Lung microvascular endothelial cell (primary cell): ENCODE data around the gene CSRNP2. TPM values are rescaled to one million over a fixed set of nuclear protein-coding genes. Genes with fewer than 3 reads are reported as not detected.
"Not testable (repeated sequence)": the region's sequence is repeated elsewhere in the genome, so short reads cannot be mapped to it uniquely, and the experiment has no call there.

Experiments used
- DNase-seq, 2 donors: peaks; one replicate each; pipeline versions ENCODE4 v3.0.0 to v3.0.0-alpha.2; 2010; ENCODE audit warnings: low read depth in 2 of 2
- total RNA-seq: library from RNA; depleted of rRNA; stranded (reverse); fragments of >200 nt; gene quantifications from 2 replicates; pipeline ENCODE4 v1.2.1, GENCODE V29; 2014

CSRNP2 gene, protein sequence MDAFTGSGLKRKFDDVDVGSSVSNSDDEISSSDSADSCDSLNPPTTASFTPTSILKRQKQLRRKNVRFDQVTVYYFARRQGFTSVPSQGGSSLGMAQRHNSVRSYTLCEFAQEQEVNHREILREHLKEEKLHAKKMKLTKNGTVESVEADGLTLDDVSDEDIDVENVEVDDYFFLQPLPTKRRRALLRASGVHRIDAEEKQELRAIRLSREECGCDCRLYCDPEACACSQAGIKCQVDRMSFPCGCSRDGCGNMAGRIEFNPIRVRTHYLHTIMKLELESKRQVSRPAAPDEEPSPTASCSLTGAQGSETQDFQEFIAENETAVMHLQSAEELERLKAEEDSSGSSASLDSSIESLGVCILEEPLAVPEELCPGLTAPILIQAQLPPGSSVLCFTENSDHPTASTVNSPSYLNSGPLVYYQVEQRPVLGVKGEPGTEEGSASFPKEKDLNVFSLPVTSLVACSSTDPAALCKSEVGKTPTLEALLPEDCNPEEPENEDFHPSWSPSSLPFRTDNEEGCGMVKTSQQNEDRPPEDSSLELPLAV
- total RNA-seq: 11.1 and 22.0 TPM in 2 replicates

DNA sequence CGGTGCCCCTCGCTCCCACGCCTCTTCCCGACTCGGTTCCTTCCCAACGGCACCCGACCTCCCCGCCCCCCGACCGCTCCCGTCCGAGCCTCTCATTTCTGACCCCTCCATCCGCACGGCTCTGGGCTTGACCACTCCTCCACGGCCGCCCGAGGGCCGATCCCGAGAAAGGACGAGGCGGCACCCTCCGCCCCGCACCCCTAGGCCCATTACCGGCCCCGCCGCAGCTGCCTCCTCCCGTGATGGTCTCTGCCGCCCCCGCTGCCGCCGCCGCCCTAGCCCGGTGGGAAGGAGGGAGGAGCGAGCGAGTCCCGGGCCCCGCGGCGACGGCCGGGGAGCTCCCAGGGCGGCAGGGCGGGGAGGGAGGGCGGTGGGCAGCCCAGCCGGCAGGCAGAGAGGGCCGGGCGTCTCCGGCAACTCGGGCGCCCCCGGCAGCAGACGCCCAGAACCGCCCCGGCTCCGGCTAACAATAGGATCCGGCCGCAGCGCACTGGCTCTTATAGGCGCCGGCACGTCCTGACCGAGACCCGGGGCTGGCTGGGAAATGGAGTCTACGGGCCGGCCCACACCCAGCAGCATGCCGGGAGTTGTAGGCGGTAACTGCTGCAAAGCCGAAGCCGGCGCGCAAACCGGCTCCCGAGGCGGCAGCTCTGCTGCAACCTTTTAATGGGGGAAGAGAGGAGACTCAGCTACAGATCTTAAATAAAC lies at the start of gene CSRNP2:
CSRNP2 (minus strand) TSS at position 471 of the 708 bp plus-strand sequence. CDS start 7,035 bp downstream, outside the sequence.
- peak; percentile 98 for DNase-seq

- DNase-seq: no peak
These were observed 49.3 kb upstream of the CSRNP2 start for GRCh38 chr12:51132693-51133092.

DNA sequence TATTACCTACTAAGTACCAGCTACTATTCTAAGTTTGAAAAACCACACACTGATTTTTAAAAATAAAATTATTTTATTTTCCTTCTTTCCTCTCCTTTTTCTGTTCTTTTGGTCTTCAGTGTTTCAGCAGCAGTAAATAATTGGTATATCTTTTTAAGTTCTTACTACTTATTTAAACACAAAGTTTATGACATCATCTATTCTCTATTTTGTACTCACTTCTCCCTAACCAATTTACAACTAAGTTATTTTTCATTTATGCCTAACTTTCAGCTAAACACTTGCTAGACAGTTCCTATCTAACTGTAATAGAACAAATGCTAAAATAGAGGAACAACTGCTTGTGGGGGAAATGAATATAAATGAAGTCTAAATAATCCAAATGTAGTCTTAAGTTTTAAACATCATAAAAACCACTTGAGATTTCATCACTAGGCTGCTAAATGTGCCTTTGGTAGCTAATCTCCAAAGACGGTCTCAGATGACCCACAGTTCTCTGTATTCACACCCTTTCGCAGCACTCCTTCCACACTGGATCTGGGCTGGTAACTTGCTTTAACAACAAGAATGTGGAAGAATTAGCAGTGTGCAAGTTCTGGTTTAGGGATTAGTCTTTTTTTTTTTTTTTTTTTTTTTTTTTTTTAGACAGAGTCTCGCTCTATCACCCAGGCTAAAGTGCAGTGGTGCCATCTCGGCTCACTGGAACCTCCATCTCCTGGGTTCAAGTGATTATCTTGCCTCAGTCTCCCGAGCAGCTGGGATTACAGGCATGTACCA lies 48.5 kb upstream of the CSRNP2 start:
- no peak for DNase-seq

GRCh38 chr12:51128919-51129318 lies 45.5 kb upstream of the CSRNP2 start:
- no peak for DNase-seq

DNA sequence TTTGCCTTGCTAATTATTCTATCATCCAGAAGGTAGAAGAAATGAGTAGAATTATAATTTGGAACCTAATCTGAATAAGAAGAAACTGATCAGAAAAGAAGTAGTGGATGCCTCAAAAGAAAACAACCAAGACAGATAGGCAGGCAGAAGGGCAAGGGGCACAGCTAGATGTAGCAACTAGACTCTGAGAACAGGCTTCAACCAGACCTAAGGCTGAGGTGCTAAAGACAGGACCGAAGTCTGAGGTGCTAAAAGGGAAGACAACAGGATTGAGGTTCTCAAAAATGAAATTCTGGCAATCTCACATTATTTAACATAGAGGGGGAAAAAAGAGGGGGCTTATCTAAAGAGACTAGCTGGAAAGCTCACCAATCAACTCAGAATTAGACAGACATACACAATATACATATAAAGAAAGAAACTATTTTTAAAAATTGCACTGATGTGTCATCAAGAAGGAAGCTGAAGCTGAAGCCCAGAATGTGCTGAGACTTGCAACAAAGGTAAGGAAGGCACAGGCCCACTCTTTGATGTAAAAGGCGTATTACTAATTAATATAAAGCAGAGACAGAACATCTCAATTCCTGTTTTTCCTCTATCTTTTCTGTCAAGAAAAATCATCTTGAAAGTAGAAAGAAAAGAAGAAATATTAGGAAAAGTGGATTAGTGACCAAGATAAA lies 43.8 kb upstream of the CSRNP2 start:
- peak in 1 of 2 donors; percentile 33 for DNase-seq

- DNase-seq: no peak
These were observed 42.9 kb upstream of the CSRNP2 start for GRCh38 chr12:51126297-51126696.

DNA sequence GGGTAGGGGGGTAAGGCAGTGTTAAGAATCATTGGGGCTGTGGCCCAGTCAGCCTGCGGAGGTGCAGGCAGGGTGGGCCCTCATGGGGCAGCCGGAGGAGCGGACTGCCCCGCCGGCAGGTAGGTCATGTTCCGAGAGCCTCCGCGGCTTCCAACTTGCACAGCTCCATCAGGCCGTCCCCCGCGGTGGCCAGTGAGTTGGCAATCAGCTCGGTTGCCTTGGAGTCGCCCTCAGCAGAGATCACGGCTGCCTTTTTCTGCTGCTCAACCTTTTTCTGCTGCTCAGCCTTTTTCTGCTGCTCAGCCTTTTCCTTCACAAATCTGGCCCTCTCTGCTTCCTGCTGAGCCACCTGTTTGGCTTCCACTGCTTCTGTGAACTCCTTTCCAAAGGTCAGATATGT lies 41.1 kb upstream of the CSRNP2 start:
- no peak for DNase-seq

DNA sequence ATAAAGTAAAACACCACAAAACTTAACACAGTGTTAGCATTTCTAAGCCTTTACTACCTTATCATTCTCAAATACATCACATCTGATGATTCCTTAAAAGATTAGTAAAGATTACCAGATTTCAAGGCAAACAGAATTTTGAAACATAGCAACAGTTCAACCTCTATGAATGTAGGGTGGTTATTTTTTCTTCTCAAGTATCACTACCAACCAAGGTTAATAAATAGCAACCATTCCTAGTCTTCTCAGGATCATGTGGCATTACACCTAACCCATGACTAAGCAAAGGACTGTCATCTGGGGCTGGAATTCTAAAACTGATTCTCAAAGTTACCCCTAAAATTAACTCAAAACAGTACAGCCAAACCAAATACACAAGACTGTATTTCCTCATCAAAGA lies 39.4 kb upstream of the CSRNP2 start:
- DNase-seq: no peak

GRCh38 chr12:51118706-51119105 lies 35.3 kb upstream of the CSRNP2 start:
- no peak for DNase-seq

DNA sequence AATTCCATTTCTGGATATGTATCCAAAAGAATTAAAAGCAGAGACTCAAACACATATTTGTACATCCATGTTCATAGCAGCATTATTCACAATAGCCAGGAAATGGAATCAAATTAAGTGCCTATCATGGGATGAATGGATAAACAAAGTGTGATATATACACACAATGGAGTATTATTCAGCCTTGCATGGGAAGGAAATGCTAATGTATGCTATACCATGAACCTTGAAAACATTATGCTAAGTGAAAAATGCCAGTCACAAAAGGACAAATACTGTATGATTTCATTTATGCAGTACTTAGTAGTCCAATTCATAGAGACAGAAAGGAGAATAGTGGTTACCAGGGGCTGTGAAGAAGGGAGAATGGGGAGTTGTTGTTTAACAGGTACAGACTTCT lies 32.1 kb upstream of the CSRNP2 start:
- no peak for DNase-seq

DNA sequence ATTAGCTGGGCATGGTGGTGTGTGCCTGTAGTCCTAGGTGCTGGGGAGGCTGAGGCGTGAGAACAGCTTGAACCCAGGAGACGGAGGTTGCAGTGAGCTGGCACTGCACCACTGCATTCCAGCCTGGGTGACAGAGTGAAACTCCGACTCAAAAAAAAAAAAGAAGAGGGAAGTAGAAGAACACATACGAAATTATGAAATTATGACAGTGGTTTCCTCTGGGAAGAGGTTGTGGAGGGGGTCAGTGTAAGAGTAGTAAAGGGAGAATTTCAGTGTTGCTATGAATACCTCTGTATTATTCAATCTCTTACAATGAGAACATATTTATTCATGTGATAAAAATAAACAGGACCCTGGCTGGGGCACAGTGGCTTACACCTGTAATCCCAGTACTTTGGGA lies 24.7 kb upstream of the CSRNP2 start:
- DNase-seq: no peak

DNA sequence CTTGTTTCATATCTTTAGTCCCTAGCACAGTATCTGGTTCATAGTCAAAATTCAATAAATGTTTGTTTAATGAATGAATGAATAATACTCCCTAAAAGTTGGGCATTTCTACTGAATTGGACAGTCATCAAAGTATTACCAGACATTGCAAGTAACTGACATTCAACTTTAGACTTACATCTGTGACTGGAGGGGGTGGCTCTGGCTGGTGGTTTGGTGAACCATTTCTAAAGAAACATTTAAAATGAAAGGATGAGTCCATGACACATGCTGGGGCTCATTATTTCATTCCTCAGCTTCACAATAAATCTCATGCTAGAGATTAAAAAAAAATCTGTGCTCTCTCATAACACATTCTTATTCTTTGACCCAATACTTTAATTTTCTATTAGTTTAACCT lies 20.6 kb upstream of the CSRNP2 start:
- no peak for DNase-seq

- DNase-seq: no peak
These were observed 15.2 kb upstream of the CSRNP2 start for GRCh38 chr12:51098611-51099010.

DNA sequence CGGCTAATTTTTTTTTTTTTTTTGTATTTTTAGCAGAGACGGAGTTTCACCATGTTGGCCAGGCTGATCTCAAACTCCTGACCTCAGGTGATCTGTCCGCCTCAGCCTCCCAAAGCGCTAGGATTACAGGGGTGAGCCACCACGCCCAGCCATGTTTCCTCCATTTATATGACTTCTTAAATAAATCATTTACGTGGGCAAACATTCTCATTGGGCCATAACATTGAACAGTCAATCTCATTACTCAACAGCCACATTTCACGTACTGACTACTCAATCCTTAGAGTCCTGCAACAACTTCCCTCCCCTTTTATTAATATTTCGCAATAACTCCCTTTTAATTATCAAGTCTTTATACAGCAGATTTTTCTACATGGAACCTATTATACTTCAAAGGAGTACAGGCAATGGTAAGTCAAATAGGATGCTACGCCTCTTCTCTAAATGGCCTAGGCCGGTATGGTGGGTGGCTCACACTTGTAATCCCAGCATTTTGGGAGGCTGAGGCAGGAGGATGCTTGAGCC lies 7.4 kb upstream of the CSRNP2 start:
- no peak for DNase-seq

- DNase-seq: no peak
These were observed 4.4 kb upstream of the CSRNP2 start for GRCh38 chr12:51087818-51088217.

- no peak for DNase-seq
These were observed 3.5 kb upstream of the CSRNP2 start for GRCh38 chr12:51086933-51087332.

- DNase-seq: no peak
These were observed 2.4 kb upstream of the CSRNP2 start for GRCh38 chr12:51085757-51086156.

DNA sequence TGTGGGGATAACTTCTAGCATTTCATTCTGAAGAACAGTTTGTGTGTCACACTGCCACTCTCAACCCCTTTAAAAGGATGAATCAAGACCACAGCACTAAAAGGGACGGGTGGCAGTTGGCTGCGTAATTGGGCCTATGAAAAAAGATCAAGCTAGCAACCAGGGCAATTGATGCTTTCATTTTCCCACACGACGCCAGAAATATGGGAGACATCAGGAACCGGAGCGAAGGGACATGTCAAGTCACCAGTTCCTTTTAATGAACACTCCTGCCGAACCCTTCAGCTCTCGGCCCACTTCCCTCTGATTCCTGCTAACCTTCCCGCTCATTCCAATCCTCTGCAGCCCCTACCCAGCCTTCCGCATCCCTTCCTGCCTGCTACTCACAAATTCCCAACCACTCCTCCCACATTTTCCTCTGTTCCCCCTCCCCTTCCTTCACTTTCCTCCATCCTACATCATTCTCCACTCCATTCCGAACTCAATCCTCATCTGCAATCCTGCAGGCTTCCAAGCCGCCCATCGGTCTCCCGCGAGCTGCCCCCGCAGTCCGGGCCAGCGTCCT lies 753 bp downstream of the CSRNP2 start:
- peak; percentile 58 to 67 for DNase-seq

- no peak for DNase-seq
These were observed 2.0 kb downstream of the CSRNP2 start for GRCh38 chr12:51081421-51081820.

DNA sequence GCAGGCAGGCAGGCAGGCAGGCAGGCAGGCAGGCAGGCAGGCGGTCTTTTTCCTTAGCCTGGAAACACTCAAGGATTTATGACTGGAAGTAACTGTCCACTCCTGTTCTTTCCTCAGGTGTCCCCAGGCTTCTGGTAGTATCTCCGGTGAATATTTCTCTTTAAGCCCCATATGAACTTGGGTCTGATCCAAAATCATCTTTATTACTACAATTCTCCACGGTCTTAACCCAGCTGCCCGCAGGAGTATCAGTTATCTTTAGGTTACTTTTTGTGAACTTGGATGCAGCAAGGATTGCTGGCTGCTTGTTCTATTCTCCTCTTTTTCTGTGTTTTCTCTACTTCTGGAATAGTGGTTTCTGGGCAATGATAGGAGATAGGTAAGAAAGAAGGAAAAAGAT lies 3.3 kb downstream of the CSRNP2 start:
- DNase-seq: no peak

DNA sequence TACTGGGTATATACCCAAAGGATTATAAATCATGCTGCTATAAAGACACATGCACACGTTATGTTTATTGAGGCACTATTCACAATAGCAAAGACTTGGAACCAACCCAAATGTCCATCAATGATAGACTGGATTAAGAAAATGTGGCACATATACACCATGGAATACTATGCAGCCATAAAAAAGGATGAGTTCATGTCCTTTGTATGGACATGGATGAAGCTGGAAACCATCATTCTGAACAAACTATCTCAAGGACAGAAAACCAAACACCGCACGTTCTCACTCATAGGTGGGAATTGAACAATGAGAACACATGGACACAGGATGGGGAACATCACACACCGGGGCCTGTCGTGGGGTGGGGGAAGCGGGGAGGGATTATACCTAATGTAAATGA lies 4.5 kb downstream of the CSRNP2 start:
- DNase-seq: not testable (repeated sequence)
